ENCODE measurements around the gene ARHGAP18.
A peak's percentile ranks its signal among the peaks of the same experiment; 100 is the strongest.

ARHGAP18 gene

GRCh38 chr6:129568015-129568414, 142.0 kb downstream of the ARHGAP18 start:
- Histone ChIP-seq H4K20me1 (ENCODE audit: insufficient read depth, low read length, poor library complexity, severe bottlenecking) (no peaks in the 10 kb centered on the region), H3F3A (ENCODE audit: low read depth) (no peaks in the 10 kb centered on the region), H3K4me2 (ENCODE audit: low read depth, low read length, poor library complexity, severe bottlenecking) (no peak overlapping the region), H3K9me3 (ENCODE audit: insufficient read depth, low read depth, low read length) (no peaks in the 10 kb centered on the region), H3K9me2 (replicated peaks; ENCODE audit: low read depth, low read length) (no peaks in the 10 kb centered on the region), H3K27me3 (ENCODE audit: insufficient read depth, low read length, poor library complexity, severe bottlenecking) (no peaks in the 10 kb centered on the region), H2AFZ (ENCODE audit: low read length) (no peak overlapping the region), H3K79me2 (ENCODE audit: insufficient read depth, low read length) (no peaks in the 10 kb centered on the region), H3K4me1 (ENCODE audit: insufficient read depth, low read length, poor library complexity, severe bottlenecking) (no peaks in the 10 kb centered on the region), H3K9ac (ENCODE audit: low read depth, low read length, poor library complexity, severe bottlenecking) (no peak overlapping the region), H3K4me3 (ENCODE audit: low read length, poor library complexity, severe bottlenecking) (no peak overlapping the region), H3K36me3 (ENCODE audit: insufficient read depth, low read length) (no peaks in the 10 kb centered on the region)
- TF ChIP-seq EZH2phosphoT487 (IDR thresholded peaks at IDR 0.05; ENCODE audit: borderline replicate concordance) (no peak), CTCF (conservative IDR thresholded peaks at IDR 0.05; ENCODE audit: low read length) (no peak)

DNA sequence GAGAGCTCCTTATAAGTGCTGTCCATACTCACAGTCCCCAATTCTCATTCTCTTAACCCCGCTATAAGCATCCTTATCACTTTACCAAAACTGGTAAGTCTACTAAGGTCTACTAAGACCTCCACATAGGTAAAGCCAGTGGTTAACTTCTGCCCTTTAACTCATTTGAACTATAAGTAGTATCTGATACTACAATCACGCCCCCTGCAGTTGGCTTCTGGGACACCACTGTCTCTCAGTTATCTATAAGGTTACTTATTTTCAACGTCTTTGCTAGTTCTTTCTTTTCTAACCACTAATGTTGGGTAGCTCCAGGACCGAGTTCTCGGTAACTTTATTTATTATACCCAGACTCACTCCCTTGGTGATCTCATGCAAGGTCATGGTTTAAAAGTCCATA, 142.6 kb downstream of the ARHGAP18 start:
- Histone ChIP-seq H3K4me3 (ENCODE audit: low read length, poor library complexity, severe bottlenecking) (no peak overlapping the region), H3K4me1 (ENCODE audit: insufficient read depth, low read length, poor library complexity, severe bottlenecking) (no peaks in the 10 kb centered on the region), H2AFZ (ENCODE audit: low read length) (no peak overlapping the region), H3K9ac (ENCODE audit: low read depth, low read length, poor library complexity, severe bottlenecking) (no peak overlapping the region), H3K9me2 (replicated peaks; ENCODE audit: low read depth, low read length) (no peaks in the 10 kb centered on the region), H3F3A (ENCODE audit: low read depth) (no peaks in the 10 kb centered on the region), H3K4me2 (ENCODE audit: low read depth, low read length, poor library complexity, severe bottlenecking) (no peak overlapping the region), H3K27me3 (ENCODE audit: insufficient read depth, low read length, poor library complexity, severe bottlenecking) (no peaks in the 10 kb centered on the region), H4K20me1 (ENCODE audit: insufficient read depth, low read length, poor library complexity, severe bottlenecking) (no peaks in the 10 kb centered on the region), H3K9me3 (ENCODE audit: insufficient read depth, low read depth, low read length) (no peaks in the 10 kb centered on the region), H3K79me2 (ENCODE audit: insufficient read depth, low read length) (no peaks in the 10 kb centered on the region), H3K36me3 (ENCODE audit: insufficient read depth, low read length) (no peaks in the 10 kb centered on the region)
- TF ChIP-seq EZH2phosphoT487 (IDR thresholded peaks at IDR 0.05; ENCODE audit: borderline replicate concordance), result no peak
- peak; percentile 91 for TF ChIP-seq CTCF (conservative IDR thresholded peaks at IDR 0.05; ENCODE audit: low read length)

GRCh38 chr6:129565811-129566210, 144.2 kb downstream of the ARHGAP18 start:
- H3K4me2 ChIP-seq (ENCODE audit: low read depth, low read length, poor library complexity, severe bottlenecking), result no peak overlapping the region
- H3K27me3 ChIP-seq (ENCODE audit: insufficient read depth, low read length, poor library complexity, severe bottlenecking), result no peaks in the 10 kb centered on the region
- no peak overlapping the region for H2AFZ ChIP-seq (ENCODE audit: low read length)
- H3K79me2 ChIP-seq (ENCODE audit: insufficient read depth, low read length), result no peaks in the 10 kb centered on the region
- no peak overlapping the region for H3K9ac ChIP-seq (ENCODE audit: low read depth, low read length, poor library complexity, severe bottlenecking)
- no peaks in the 10 kb centered on the region for H3K9me3 ChIP-seq (ENCODE audit: insufficient read depth, low read depth, low read length)
- H3K4me1 ChIP-seq (ENCODE audit: insufficient read depth, low read length, poor library complexity, severe bottlenecking), result no peaks in the 10 kb centered on the region
- TF ChIP-seq EZH2phosphoT487 (IDR thresholded peaks at IDR 0.05; ENCODE audit: borderline replicate concordance), result no peak
- TF ChIP-seq CTCF (conservative IDR thresholded peaks at IDR 0.05; ENCODE audit: low read length), result no peak
- no peaks in the 10 kb centered on the region for H3K36me3 ChIP-seq (ENCODE audit: insufficient read depth, low read length)
- H3F3A ChIP-seq (ENCODE audit: low read depth), result no peaks in the 10 kb centered on the region
- no peaks in the 10 kb centered on the region for H3K9me2 ChIP-seq (replicated peaks; ENCODE audit: low read depth, low read length)
- H4K20me1 ChIP-seq (ENCODE audit: insufficient read depth, low read length, poor library complexity, severe bottlenecking), result no peaks in the 10 kb centered on the region
- no peak overlapping the region for H3K4me3 ChIP-seq (ENCODE audit: low read length, poor library complexity, severe bottlenecking)
